SK-N-SH (cell line): ENCODE results near the gene TMEM41A. TPM values are rescaled to one million over a fixed set of nuclear protein-coding genes. Genes with fewer than 3 reads are reported as not detected.

ENCODE experiments used
- CTCF ChIA-PET: fragments of 300-600, 350-600 bp; formaldehyde crosslinking; extraction: SDS; loops from one replicate; lab custom pipeline; 2021; lab: Yijun Ruan, JAX
- POLR2A ChIA-PET: fragments of 350-600 bp; sonication (Branson Sonifier 250); formaldehyde crosslinking; extraction: SDS; loops from one replicate; lab custom pipeline; 2020; ENCODE audit warnings: antibody characterized with exemption, inconsistent platforms; lab: Yijun Ruan, JAX
- DNase-seq: peaks from one replicate; pipeline ENCODE4 v3.0.0; 2012
- H2AFZ ChIP-seq: fragments of 200-600 bp; sonication (generic); 2 replicates; pipeline ENCODE4 v1.8.1; 2016; ENCODE audit warnings: antibody characterized with exemption, mild to moderate bottlenecking, low read depth
- H3F3A ChIP-seq: fragments of 200-600 bp; sonication (generic); replicated peaks from 2 replicates; pipeline ENCODE3; 2016; ENCODE audit warnings: antibody characterized with exemption, mild to moderate bottlenecking; ENCODE audit not compliant: insufficient read depth
- H3K27ac ChIP-seq, 2 experiments: fragments of 200-500 bp in 1 of 2; fragments of 200-600 bp in 1 of 2; sonication (Bioruptor generic) in 1 of 2; sonication (generic), shearing (Covaris generic) in 1 of 2; 2 replicates each; pipeline versions ENCODE4 v1.5.1 to v1.6.1; 2014 to 2016; ENCODE audit warnings: low read depth in 2 of 2, inconsistent platforms in 1 of 2, low read length in 1 of 2, mild to moderate bottlenecking in 1 of 2, mixed read lengths in 1 of 2
- H3K27me3 ChIP-seq: fragments of 200-600 bp; sonication (generic), shearing (Covaris generic); 2 replicates; pipeline ENCODE4 v1.6.1; 2016; ENCODE audit warnings: mixed run types; ENCODE audit not compliant: insufficient read depth
- H3K36me3 ChIP-seq, 2 experiments: fragments of 200-500 bp in 1 of 2; fragments of 200-600 bp in 1 of 2; sonication (Bioruptor generic) in 1 of 2; sonication (generic) in 1 of 2; replicated peaks in 1 of 2; 2 replicates each; pipeline versions ENCODE3 to v1.5.1; 2014 to 2016; ENCODE audit warnings: low read length in 1 of 2, mild to moderate bottlenecking in 1 of 2; ENCODE audit not compliant: insufficient read depth in 2 of 2, control insufficient read depth in 1 of 2
- H3K4me1 ChIP-seq, 2 experiments: fragments of 200-500 bp in 1 of 2; fragments of 200-600 bp in 1 of 2; sonication (Bioruptor generic) in 1 of 2; sonication (generic), shearing (Covaris generic) in 1 of 2; 2 replicates each; pipeline versions ENCODE4 v1.5.1 to v1.6.1; 2014 to 2016; ENCODE audit warnings: low read depth in 1 of 2, low read length in 1 of 2, mixed run types in 1 of 2; ENCODE audit not compliant: insufficient read depth in 2 of 2, control insufficient read depth in 1 of 2
- H3K4me2 ChIP-seq: fragments of 200-600 bp; sonication (generic), shearing (Covaris generic); 2 replicates; pipeline ENCODE4 v1.6.1; 2017; ENCODE audit warnings: mixed run types
- H3K4me3 ChIP-seq, 2 experiments: fragments of 200-500 bp in 1 of 2; fragments of 200-600 bp in 1 of 2; sonication (Bioruptor generic) in 1 of 2; sonication (generic), shearing (Covaris generic) in 1 of 2; 2 replicates each; pipeline versions ENCODE4 v1.5.1 to v1.8.1; 2014 to 2016; ENCODE audit warnings: low read depth in 2 of 2, inconsistent platforms in 1 of 2, low read length in 1 of 2, mild to moderate bottlenecking in 1 of 2, mixed read lengths in 1 of 2, moderate library complexity in 1 of 2
- H3K79me2 ChIP-seq: fragments of 200-600 bp; sonication (generic); 2 replicates; pipeline ENCODE4 v1.8.1; 2017; ENCODE audit warnings: mild to moderate bottlenecking; ENCODE audit not compliant: insufficient read depth
- H3K9ac ChIP-seq: fragments of 200-600 bp; sonication (generic); 2 replicates; pipeline ENCODE4 v1.6.1; 2017; ENCODE audit warnings: mixed run types
- H3K9me2 ChIP-seq: fragments of 200-600 bp; sonication (generic); 2 replicates; pipeline ENCODE4 v1.6.1; 2017; ENCODE audit warnings: mixed run types
- H3K9me3 ChIP-seq: fragments of 200-600 bp; sonication (generic); 2 replicates; pipeline ENCODE4 v1.6.1; 2017; ENCODE audit warnings: mixed run types, mild to moderate bottlenecking, moderate library complexity
- H4K20me1 ChIP-seq: fragments of 200-600 bp; sonication (generic); 2 replicates; pipeline ENCODE4 v1.6.1; 2017; ENCODE audit warnings: mild to moderate bottlenecking, mixed run types; ENCODE audit not compliant: insufficient read depth
- ELF1 ChIP-seq: IDR thresholded peaks from 2 replicates; pipeline ENCODE4 v1.4.0; 2012
- FOSL2 ChIP-seq: IDR thresholded peaks from 2 replicates; pipeline ENCODE4 v1.4.0; 2012; ENCODE audit warnings: low read depth, mild to moderate bottlenecking, moderate library complexity, borderline replicate concordance
- FOXM1 ChIP-seq: IDR thresholded peaks from 2 replicates; pipeline ENCODE4 v1.4.0; 2012; ENCODE audit warnings: low read depth, mild to moderate bottlenecking
- GATA2 ChIP-seq: sonication (generic); formaldehyde crosslinking; IDR thresholded peaks from 2 replicates; pipeline ENCODE4 v1.5.0; 2020; ENCODE audit warnings: mild to moderate bottlenecking, missing genetic modification reagents
- MEF2A ChIP-seq: IDR thresholded peaks from 2 replicates; pipeline ENCODE4 v1.4.0; 2012; ENCODE audit warnings: low read depth, borderline replicate concordance
- NRF1 ChIP-seq: IDR thresholded peaks from 2 replicates; pipeline ENCODE4 v1.6.1; 2012; ENCODE audit warnings: low read depth, mild to moderate bottlenecking, low read length
- RCOR1 ChIP-seq: fragments of 150-350 bp; IDR thresholded peaks from 2 replicates; pipeline ENCODE4 v1.6.1; 2017; ENCODE audit warnings: antibody characterized with exemption, low read length
- RXRA ChIP-seq: IDR thresholded peaks from 2 replicates; pipeline ENCODE4 v1.4.0; 2012; ENCODE audit warnings: low read depth, mild to moderate bottlenecking, borderline replicate concordance
- SMC3 ChIP-seq: IDR thresholded peaks from 2 replicates; pipeline ENCODE4 v1.6.1; 2012; ENCODE audit warnings: low read depth, low read length, improper control_type of control experiment
- TEAD4 ChIP-seq: IDR thresholded peaks from 2 replicates; pipeline ENCODE4 v1.4.0; 2012; ENCODE audit warnings: mild to moderate bottlenecking, borderline replicate concordance; ENCODE audit not compliant: insufficient read depth
- WGBS: methylation state at CpG from one replicate; pipeline ENCODE4 v1.1.6; 2017; ENCODE audit warnings: low lambda C conversion rate; 5-methylcytosine and 5-hydroxymethylcytosine counted together
- polyA plus RNA-seq, 3 experiments: library from polyadenylated mRNA; depleted of rRNA; stranded (reverse); fragments of >200 nt; gene quantifications; 2 replicates each; pipeline ENCODE4 v1.2.3, GENCODE V29; 2012
- TF ChIP-seq, protein P1 (sequence below): fragments of 150-350 bp; IDR thresholded peaks from 2 replicates; pipeline ENCODE4 v1.6.1; 2016; ENCODE audit warnings: mild to moderate bottlenecking, low read depth, low read length
- TF ChIP-seq, protein P2 (sequence below): IDR thresholded peaks from 2 replicates; pipeline ENCODE4 v1.4.0; 2012; ENCODE audit warnings: low read depth, borderline replicate concordance
- TF ChIP-seq, protein P3 (sequence below): IDR thresholded peaks from 2 replicates; pipeline ENCODE4; 2012
- TF ChIP-seq, protein P4 (sequence below): fragments of 150-350 bp; IDR thresholded peaks from 2 replicates; pipeline ENCODE4 v1.6.1; 2017; ENCODE audit warnings: antibody characterized with exemption, low read length, low read depth, borderline replicate concordance
- TF ChIP-seq, protein P5 (sequence below): IDR thresholded peaks from 2 replicates; pipeline ENCODE4 v1.4.0; 2012; ENCODE audit warnings: low read depth, borderline replicate concordance

The TMEM41A gene
- polyA plus RNA-seq, 1 of the 3 experiments (the other 2 are of a cell fraction): 9.4 TPM

DNA sequence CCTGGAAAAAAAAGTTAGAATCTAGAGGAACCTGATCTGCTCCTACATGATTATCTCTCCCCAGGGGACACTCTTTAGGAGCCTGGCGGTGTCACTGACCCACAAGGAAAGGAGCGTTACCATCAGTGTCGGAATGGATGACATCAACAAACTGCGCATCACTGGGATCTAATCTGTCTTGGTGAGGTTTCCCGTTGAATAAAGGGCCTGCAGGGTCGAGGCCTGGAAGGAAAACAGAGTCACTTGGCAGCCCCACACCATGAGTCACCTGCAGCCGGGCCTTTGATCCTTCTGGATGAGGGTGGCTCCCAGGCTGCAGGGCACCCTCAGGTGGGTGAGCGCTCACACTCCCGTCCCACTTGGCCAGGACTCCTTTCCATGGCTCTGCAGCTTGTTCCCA is 28.5 kb upstream of the TMEM41A start:
- no peak for DNase-seq
- Histone ChIP-seq H3K9me2 (no peaks in the 10 kb centered on the region), H3K27me3 (peaks cover 5% of the 10 kb centered on the region; the same call in 1 of the 2 replicates), H3K4me1 (no peaks in the 10 kb centered on the region), H4K20me1 (no peaks in the 10 kb centered on the region), H3K4me2 (no peak overlapping the region), H3K9ac (no peak overlapping the region), H3K9me3 (no peaks in the 10 kb centered on the region), H3F3A (no peaks in the 10 kb centered on the region), H3K79me2 (no peaks in the 10 kb centered on the region), H3K4me3 (no peak overlapping the region), H3K36me3 (no peaks in the 10 kb centered on the region), H3K27ac (no peak overlapping the region)
- ChIA-PET CTCF (interaction anchor here (1.8 kb wide), 1 partner anchor 32 kb away, joined by 5 read pairs; no protein-coding TSS in a partner anchor), POLR2A (no interaction called here)
- 70% methylated on average over 8 of the region's 9 CpGs for WGBS
- TF ChIP-seq, protein P1, sequence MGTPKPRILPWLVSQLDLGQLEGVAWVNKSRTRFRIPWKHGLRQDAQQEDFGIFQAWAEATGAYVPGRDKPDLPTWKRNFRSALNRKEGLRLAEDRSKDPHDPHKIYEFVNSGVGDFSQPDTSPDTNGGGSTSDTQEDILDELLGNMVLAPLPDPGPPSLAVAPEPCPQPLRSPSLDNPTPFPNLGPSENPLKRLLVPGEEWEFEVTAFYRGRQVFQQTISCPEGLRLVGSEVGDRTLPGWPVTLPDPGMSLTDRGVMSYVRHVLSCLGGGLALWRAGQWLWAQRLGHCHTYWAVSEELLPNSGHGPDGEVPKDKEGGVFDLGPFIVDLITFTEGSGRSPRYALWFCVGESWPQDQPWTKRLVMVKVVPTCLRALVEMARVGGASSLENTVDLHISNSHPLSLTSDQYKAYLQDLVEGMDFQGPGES: no peak
- TF ChIP-seq, protein P2, sequence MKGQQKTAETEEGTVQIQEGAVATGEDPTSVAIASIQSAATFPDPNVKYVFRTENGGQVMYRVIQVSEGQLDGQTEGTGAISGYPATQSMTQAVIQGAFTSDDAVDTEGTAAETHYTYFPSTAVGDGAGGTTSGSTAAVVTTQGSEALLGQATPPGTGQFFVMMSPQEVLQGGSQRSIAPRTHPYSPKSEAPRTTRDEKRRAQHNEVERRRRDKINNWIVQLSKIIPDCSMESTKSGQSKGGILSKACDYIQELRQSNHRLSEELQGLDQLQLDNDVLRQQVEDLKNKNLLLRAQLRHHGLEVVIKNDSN: no peak
- TF ChIP-seq RXRA: no peak
- TF ChIP-seq MEF2A: no peak
- no peak for TF ChIP-seq TEAD4
- no peak for TF ChIP-seq RCOR1
- TF ChIP-seq, all 33 proteins: peak for 0
- no peak overlapping the region for H2AFZ ChIP-seq

GRCh38 chr3:185526349-185526951 is 27.6 kb upstream of the TMEM41A start:
- ChIA-PET POLR2A (no interaction called here), CTCF (interaction anchor here (1.8 kb wide), 1 partner anchor 33 kb away, joined by 5 read pairs; no protein-coding TSS in a partner anchor)
- no peak overlapping the region for H3K9ac ChIP-seq
- no peak overlapping the region for H2AFZ ChIP-seq
- H3F3A ChIP-seq: no peaks in the 10 kb centered on the region
- no peak for DNase-seq
- H3K4me3 ChIP-seq: no peak overlapping the region
- 66% methylated on average over 2 of the region's 2 CpGs for WGBS
- no peaks in the 10 kb centered on the region for H3K79me2 ChIP-seq
- H3K4me2 ChIP-seq: no peak overlapping the region
- no peaks in the 10 kb centered on the region for H3K4me1 ChIP-seq
- no peak overlapping the region for H3K27ac ChIP-seq
- no peaks in the 10 kb centered on the region for H4K20me1 ChIP-seq
- no peaks in the 10 kb centered on the region for H3K36me3 ChIP-seq
- H3K27me3 ChIP-seq: peaks cover 5% of the 10 kb centered on the region; the same call in 1 of the 2 replicates
- H3K9me2 ChIP-seq: no peaks in the 10 kb centered on the region
- H3K9me3 ChIP-seq: no peaks in the 10 kb centered on the region
- TF ChIP-seq, protein P3, sequence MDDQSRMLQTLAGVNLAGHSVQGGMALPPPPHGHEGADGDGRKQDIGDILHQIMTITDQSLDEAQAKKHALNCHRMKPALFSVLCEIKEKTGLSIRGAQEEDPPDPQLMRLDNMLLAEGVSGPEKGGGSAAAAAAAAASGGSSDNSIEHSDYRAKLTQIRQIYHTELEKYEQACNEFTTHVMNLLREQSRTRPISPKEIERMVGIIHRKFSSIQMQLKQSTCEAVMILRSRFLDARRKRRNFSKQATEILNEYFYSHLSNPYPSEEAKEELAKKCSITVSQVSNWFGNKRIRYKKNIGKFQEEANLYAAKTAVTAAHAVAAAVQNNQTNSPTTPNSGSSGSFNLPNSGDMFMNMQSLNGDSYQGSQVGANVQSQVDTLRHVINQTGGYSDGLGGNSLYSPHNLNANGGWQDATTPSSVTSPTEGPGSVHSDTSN: no peak
- no peak for TF ChIP-seq FOSL2
- TF ChIP-seq SMC3: no peak
- TF ChIP-seq RCOR1: no peak
- no peak for TF ChIP-seq ELF1
- TF ChIP-seq, protein P2: no peak
- no peak for TF ChIP-seq FOXM1
- TF ChIP-seq, protein P4, sequence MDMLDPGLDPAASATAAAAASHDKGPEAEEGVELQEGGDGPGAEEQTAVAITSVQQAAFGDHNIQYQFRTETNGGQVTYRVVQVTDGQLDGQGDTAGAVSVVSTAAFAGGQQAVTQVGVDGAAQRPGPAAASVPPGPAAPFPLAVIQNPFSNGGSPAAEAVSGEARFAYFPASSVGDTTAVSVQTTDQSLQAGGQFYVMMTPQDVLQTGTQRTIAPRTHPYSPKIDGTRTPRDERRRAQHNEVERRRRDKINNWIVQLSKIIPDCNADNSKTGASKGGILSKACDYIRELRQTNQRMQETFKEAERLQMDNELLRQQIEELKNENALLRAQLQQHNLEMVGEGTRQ: no peak
- TF ChIP-seq, protein P5, sequence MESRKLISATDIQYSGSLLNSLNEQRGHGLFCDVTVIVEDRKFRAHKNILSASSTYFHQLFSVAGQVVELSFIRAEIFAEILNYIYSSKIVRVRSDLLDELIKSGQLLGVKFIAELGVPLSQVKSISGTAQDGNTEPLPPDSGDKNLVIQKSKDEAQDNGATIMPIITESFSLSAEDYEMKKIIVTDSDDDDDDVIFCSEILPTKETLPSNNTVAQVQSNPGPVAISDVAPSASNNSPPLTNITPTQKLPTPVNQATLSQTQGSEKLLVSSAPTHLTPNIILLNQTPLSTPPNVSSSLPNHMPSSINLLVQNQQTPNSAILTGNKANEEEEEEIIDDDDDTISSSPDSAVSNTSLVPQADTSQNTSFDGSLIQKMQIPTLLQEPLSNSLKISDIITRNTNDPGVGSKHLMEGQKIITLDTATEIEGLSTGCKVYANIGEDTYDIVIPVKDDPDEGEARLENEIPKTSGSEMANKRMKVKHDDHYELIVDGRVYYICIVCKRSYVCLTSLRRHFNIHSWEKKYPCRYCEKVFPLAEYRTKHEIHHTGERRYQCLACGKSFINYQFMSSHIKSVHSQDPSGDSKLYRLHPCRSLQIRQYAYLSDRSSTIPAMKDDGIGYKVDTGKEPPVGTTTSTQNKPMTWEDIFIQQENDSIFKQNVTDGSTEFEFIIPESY: no peak
- TF ChIP-seq NRF1: no peak
- TF ChIP-seq GATA2 (CRISPR knock-in tag): no peak
